Inflammatory macrophage treated with lipopolysaccharide for 4 hours (primary cell): ENCODE data around the gene PALLD.
"Not testable (repeated sequence)": the region's sequence is repeated elsewhere in the genome, so short reads cannot be mapped to it uniquely, and the experiment has no call there.

ENCODE experiments used
- DNase-seq: peaks from one replicate; pipeline ENCODE4 v3.0.0-alpha.2; 2020

The PALLD gene

GRCh38 chr4:168496834-168497233 is at the start of gene PALLD:
PALLD (plus strand) TSS chr4:168497052.
- peak; percentile 52 for DNase-seq

DNA sequence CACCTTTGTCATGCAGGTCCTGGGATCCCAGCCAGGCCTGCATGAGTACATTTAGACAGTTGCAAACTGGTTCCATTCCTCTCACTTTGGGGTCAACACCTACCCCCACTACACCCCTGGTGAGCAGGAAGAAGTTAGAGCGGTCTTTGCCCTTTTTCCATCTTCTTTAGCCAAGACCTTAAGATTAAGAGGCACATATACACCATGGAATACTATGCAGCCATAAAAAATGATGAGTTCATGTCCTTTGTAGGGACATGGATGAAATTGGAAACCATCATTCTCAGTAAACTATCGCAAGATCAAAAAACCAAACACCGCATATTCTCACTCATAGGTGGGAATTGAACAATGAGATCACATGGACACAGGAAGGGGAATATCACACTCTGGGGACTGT is 47.8 kb upstream of the PALLD start:
- DNase-seq, result not testable (repeated sequence)

GRCh38 chr4:168449719-168450452 is 47.0 kb upstream of the PALLD start:
- peak; percentile 88 for DNase-seq

DNA sequence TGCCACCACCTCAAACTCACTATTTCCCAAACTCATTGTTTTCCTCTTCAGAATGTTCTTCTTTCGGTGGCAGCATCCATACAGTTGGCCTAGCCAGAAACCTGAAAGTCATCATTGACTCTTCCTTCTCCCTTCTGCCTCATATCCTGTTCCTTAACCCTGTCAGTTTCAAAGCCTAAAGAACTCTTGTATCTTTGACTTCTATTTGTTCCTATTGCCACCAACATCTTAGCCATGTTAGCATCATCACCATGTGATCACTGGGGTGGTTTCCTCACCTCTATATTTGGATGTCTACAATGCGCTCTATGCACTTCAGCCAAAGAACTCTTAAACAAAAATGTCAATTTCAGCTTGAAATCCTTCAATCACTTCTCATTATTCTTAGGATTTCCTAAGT is 45.5 kb upstream of the PALLD start:
- DNase-seq, result peak; percentile 73

DNA sequence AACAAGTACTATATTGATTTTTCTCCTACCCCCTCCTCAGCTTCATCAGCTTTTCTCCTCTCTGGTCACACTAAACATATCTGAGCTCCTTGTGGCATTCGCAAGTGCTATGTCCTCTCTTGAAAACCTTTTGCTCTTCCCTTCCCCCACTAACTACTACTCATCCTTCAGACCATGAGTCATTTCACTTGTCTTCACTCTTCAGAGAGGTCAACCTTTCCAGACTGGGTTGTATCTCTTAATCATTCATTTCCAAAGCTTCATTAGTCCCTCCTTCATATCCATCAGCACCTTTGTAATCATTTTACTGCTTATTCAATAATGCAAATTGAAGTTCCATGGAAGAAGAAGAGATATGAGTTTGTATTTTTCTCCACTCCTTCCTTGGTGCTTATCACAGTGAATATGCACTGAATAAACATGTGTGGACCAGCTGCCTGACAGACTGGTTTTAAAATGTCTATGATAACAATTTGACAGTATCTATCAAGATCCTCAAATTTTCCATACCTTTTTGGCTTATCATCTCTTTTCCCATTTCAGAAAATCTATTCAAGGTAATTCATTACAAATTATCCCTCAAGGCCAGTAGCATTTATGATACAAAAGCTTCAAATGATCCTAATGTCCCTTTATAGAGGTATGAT is 45.0 kb upstream of the PALLD start:
- peak; percentile 85 for DNase-seq

DNA sequence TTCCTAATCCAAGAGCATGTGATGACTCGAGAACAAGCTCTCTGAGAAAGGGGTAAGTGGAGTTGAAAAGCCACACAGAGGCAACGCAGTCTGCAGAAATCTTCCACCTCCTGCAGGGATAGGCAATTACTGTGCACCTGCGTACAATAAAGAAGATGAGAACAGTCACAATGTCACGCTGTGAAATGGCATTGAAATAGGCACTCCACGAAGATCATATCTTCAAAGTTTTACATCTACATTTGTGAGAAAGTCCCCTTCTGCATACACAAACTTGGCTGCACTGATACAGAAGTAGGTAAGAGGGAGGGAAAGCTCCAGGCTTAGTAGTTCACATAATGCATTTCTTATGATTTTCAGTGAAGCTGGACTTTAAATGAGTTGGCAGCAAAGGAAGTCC is 43.7 kb upstream of the PALLD start:
- DNase-seq, result no peak

DNA sequence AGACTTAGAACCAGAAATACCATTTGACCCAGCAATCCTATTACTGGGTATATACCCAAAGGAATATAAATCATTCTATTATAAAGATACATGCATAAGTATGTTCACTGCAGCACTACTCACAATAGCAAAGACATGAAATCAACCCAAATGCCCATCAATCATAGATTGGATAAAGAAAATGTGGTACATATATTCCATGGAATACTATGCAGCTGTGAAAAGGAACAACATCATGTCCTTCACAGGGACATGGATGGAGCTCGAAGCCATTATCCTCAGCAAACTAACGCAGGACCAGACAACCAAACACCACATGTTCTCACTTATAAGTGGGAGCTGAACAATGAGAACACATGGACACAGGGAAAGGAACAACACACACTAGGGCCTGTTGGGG is 38.6 kb upstream of the PALLD start:
- not testable (repeated sequence) for DNase-seq

DNA sequence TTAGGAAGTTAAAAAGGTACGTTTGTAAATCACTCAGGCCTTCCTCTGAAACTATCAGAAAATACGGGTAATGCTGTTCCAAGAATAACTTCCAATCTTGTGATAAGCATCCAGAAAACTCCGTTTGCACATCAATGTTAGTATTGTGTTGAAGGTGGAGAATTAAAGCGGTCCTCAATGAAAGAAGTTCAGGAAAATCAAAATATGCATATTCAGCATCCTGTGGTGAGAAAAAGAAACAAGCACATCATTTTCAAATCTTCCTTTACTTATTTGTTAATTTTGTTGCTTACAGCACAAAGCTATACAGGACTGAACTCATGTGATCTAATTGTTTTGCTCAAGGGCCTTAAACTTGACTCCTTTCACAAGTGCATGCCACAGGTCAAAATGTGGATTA is 35.0 kb upstream of the PALLD start:
- no peak for DNase-seq

DNA sequence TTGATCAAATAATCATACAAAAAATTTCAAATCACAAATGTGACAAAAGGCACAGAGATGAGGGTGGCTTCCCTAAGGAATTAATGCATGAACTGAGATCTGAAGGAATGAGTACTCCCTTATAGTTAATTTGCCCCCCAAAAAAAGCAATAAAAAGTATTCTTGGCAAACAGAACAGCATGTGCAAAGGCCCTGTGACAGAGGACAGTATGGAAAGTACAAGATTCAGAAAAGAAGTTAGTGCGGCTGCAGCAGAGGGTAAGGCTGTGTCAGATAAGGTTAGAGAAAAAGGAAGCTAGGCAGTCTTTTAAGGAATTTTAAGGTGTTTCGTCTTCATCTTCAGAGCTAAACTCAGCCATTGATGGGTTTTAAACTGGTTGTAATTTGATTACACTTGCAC is 23.9 kb upstream of the PALLD start:
- DNase-seq, result no peak

GRCh38 chr4:168474660-168475320 is 22.1 kb upstream of the PALLD start:
- no peak for DNase-seq

DNA sequence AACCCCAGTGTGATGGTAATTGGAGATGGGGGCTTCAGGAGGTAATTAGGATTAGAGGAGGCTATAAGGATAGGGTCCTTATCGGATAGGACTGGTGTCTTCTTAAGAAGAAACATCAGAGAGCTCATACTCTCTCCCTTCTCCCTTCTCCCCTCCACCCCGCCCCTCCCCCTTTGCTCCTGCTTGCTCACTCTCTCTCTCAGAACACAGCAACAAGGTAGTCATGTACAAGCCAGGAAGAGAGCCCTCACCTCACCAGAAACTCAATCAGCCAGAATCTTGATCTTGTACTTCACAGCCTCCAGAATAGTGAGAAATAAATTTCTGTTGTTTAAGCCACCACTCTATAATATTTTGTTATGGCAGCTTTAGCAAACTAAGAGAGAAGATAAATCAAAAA is 21.1 kb upstream of the PALLD start:
- DNase-seq, result no peak

DNA sequence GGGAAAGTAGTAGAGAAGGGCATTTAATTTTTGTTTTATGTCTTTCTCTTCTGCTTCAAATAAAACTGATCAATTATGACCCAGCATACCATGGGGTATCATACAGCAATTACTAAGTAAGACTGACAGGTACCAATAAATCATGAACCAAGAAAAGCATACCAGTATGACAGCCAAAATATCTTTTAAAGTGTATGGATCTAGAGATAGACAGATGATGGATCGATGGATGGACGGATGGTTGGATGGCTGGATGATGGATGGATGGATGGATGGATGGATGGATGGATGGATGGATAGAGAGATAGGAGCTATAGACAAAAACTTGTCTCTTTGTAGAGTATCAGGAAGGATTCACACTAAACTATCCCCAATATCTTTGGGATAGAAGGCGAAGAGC is 18.0 kb upstream of the PALLD start:
- no peak for DNase-seq

DNA sequence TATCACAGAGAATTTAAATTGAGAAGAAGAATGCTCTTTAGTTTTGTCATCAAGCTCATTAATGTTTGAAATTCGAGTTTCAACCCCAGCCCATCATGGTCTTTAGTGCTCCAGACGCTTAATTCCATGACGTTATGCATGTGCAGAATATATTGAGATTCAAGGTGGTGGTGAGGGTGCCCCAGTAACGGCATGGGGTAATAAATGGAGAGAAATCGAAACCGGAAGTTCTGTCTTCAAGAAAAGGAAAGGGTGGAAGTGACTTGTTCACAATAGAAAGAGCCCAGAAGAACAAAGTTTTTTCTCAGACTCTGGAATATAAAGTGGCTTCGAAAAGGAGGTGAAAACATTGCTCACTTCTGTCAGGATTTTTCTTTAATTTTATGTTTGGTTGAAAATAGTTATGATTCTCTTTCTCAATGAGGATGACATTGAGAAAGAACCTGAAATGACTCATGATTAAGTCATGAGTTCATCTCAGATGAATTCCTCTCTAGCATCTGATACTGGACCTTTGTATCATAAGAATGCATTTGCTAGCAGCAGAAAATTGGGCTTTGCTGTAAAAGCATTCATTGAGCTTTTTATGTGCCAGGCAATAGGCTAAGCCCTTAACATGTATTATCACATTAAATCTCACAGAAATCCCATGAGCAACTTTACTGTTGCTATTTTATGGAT is 15.8 kb upstream of the PALLD start:
- peak; percentile 95 for DNase-seq

DNA sequence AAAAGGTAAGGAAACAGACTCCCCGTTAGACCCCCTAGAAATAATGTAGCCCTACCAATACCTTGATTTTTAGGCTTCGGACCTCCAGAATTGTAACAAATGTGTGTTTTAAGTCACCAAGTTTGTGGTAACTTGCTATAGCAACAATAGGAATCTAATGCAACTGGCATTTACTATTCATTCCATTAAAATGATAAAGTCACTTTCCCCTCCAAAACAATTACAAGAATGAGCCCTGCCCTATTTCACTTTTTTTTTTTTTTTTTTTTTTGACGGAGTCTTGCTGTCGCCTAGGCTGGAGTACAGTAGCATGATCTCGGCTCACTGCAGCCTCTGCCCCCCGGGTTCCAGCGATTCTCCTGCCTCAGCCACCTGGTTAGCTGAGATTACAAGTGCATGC is 13.0 kb upstream of the PALLD start:
- DNase-seq, result no peak

DNA sequence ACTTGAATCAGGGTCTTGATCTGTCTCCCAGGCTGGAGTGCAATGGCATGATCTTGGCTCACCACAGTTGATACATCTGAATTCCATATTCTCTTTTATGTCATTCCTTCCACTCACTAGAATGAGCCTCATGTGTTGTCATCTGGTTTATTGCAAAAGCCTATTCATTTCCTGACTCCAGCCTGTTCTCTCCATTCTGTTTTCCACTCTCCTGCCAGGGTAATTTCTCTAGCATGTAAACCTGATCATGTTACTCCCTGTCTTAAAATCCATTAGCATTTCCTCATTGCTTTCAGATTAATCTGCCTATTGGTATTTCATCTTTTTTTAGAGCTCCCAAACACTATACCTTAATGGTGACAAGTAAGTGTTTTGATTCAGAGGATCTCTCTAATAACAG is 12.2 kb upstream of the PALLD start:
- peak; percentile 63 for DNase-seq

DNA sequence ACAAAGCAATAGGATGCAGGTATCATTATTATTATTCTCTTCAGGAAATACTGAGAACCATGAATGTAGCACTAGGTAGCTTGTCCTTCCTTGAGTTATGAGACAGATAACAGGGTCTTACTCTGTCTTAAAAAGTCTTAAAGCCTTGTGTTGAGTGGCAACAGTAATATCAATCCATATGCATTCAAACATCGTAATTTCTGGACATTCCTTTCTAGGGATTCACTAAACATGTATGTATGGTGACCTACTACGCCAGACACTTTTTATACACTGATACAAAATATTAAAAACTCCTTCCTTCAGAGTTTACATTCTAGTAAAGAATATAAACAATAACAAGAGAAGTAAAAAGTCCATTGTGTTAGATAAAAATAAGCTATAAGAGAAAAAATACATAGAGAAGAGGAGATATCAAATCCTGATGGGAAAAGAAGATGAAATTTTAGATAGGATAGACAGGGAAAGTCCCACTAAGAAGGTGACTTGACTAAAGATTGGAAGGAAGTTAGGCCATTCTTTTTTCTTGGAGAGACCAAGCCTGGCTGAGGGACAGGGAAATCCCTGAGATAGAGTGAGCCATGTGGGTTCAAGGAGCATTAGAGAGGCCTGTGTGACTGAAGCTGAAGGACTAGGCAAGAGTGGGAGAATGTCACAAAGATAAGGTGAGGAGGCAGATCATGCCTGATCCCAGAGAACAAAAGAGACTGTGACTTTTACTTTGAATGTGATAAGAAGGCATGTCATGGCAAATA is 11.5 kb upstream of the PALLD start:
- no peak for DNase-seq

GRCh38 chr4:168486912-168487281 is 10.0 kb upstream of the PALLD start:
- DNase-seq, result peak; percentile 72

DNA sequence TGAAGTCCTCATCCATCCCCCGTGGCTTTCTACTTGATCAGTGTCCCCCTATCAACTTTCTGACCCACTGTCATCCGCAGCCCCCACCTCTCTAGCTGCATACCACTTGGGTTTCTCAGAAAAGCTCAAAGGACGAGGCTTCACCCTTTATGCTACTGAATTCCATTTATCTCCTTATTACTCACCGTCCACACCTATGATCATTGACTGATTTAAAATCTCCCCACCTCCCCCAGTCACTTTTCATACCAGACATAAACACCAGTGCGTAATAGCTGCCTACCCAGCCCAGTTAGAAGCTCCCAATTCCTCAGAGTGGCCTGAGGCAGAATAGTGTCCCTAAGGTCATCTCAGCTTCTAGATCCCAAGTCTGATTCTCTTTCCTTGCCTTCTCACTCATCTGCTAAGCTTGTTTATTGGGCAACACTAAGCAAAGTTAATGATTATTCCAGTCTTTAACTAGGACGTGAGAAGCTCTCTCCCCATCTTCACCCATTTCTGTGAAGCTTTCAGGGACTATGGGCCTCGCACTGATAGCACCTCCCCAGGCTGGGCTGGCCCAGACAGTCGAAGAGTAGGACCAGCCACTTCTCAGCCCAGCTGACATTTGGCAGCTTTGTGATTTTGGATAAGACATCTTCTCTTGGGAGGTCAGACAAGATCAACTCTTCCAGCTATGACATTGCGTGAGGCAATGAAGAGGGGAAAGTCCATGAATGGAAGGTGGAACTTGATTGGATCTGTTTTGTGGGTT is 9.4 kb upstream of the PALLD start:
- DNase-seq, result no peak

DNA sequence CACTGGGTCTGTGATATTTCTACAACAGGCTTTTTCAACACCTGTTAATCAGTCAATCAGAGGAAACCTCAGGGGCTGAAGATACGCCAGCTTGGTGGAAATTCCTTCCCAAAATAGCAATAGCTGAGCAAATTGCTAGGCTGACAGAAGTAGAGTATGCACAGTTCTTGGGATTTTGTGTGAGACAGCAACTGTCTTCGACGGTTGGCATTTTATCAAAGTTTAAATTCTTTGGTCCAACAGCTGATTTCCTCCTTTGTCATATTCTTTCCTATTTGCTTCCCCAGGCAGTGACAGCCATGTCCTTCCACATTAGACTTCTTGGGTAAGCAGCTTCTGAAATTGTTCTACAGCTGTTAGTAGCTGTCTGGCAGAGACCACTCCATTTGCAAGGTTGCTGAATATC is 8.0 kb upstream of the PALLD start:
- no peak for DNase-seq

- DNase-seq, result no peak
These were observed 7.2 kb upstream of the PALLD start for GRCh38 chr4:168489616-168490015.

- no peak for DNase-seq
These were observed 6.1 kb upstream of the PALLD start for GRCh38 chr4:168490711-168491110.

DNA sequence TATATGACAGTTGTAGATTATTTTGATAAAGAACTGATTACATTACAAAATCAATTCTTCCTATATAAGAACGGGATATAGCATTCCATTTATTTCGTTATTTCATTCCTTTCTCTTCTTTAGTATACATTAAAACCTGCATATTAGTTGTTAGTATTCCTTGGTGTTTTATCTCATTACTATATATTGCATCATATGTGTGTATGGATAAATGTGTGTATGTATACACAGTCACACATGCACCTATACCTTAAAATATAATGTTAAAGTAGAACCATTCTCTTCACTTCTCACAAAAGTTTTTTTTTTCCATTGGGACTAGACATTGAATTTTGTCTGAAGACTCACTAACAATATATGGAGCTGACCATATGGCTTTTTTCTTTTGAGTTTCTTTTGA is 5.3 kb upstream of the PALLD start:
- DNase-seq, result no peak
